Measurements from ENCODE around the gene HPSE2.

The HPSE2 gene

DNA sequence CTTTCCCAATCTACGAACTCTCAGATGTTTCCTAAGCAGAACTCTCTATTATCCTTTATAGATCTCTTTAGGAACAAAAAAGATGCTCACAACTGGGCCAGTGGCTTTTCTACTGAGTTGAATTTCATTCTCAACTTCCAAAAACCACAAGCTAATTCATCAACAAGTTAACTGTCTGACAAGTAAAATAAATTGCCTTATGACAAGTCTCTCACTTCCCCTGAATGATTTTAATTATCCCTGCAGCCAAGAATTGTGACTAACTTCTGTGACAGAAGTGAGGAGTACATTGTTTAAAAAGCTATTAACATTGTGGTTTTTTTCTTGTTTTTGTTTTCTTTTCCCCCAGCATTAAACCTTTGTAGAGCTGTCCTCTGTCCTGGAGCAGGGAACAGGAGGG is 343.1 kb downstream of the HPSE2 start:
- Histone ChIP-seq H3K9me3 (ENCODE audit: low read depth, low read length) (no peaks in the 10 kb centered on the region), H3K36me3 (ENCODE audit: insufficient read depth, low read length) (no peaks in the 10 kb centered on the region), H3K4me3 (no peak overlapping the region), H3K27ac (no peak overlapping the region), H3K9ac (ENCODE audit: insufficient read length) (no peak overlapping the region)
- no peak for DNase-seq (ENCODE audit: low read depth, low spot score)
- TF ChIP-seq EZH2 (IDR thresholded peaks at IDR 0.05) (no peak), POLR2AphosphoS5 (IDR thresholded peaks at IDR 0.05; ENCODE audit: borderline replicate concordance, low read depth, low read length) (no peak), FOXP2 (optimal IDR thresholded peaks at IDR 0.05; ENCODE audit: control extremely low read depth, extremely low read length, insufficient read depth) (no peak)

DNA sequence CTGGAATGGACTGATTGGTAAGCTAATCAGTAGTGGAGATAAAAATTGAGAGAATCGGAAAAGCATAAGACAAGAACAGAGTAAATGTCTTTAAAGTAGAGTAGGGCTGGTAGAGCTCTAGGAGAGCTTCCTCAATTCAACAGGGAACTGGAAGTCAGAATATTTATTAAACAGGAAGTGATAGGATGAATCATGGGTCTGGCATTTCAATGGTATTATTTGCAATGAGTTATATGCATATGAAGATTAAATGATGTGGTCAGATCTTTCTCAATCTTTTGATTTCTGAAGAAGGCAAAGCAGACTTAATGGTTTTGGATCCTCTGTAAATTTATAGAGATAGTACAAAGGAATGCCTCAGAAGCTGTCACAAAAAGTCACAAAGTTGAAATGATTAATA is 349.0 kb downstream of the HPSE2 start:
- TF ChIP-seq EZH2 (IDR thresholded peaks at IDR 0.05), result no peak
- no peak for TF ChIP-seq POLR2AphosphoS5 (IDR thresholded peaks at IDR 0.05; ENCODE audit: borderline replicate concordance, low read depth, low read length)
- TF ChIP-seq FOXP2 (optimal IDR thresholded peaks at IDR 0.05; ENCODE audit: control extremely low read depth, extremely low read length, insufficient read depth), result no peak
- Histone ChIP-seq H3K36me3 (ENCODE audit: insufficient read depth, low read length) (no peaks in the 10 kb centered on the region), H3K9me3 (ENCODE audit: low read depth, low read length) (no peaks in the 10 kb centered on the region), H3K27ac (0 out of 2 replicates have a peak overlapping the region, but pooled peaks have one; percentile 42), H3K4me3 (no peak overlapping the region), H3K9ac (ENCODE audit: insufficient read length) (no peak overlapping the region)
- DNase-seq (ENCODE audit: low read depth, low spot score), result no peak

DNA sequence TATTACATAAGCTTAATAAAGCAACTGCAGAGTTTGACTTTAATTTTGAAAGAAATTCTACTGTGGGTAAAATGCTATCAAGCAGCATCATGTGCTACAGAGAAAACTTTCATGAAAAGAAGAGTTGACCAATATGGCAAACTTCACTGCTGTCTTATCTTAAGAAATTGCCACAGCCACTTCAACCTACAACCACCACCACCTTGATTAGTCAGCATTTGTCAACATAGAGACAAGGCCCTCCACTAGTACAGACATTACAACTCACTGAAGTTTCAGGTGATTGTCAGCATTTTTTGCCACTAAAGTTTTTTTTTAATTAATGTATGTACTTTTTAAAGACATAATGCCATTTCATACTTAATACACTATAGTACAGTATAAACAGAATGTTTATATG is 350.3 kb downstream of the HPSE2 start:
- H3K27ac ChIP-seq, result no peak overlapping the region
- no peak overlapping the region for H3K9ac ChIP-seq (ENCODE audit: insufficient read length)
- no peak overlapping the region for H3K4me3 ChIP-seq
- no peak for DNase-seq (ENCODE audit: low read depth, low spot score)
- no peaks in the 10 kb centered on the region for H3K36me3 ChIP-seq (ENCODE audit: insufficient read depth, low read length)
- no peaks in the 10 kb centered on the region for H3K9me3 ChIP-seq (ENCODE audit: low read depth, low read length)
- TF ChIP-seq POLR2AphosphoS5 (IDR thresholded peaks at IDR 0.05; ENCODE audit: borderline replicate concordance, low read depth, low read length) (no peak), FOXP2 (optimal IDR thresholded peaks at IDR 0.05; ENCODE audit: control extremely low read depth, extremely low read length, insufficient read depth) (no peak), EZH2 (IDR thresholded peaks at IDR 0.05) (no peak)

DNA sequence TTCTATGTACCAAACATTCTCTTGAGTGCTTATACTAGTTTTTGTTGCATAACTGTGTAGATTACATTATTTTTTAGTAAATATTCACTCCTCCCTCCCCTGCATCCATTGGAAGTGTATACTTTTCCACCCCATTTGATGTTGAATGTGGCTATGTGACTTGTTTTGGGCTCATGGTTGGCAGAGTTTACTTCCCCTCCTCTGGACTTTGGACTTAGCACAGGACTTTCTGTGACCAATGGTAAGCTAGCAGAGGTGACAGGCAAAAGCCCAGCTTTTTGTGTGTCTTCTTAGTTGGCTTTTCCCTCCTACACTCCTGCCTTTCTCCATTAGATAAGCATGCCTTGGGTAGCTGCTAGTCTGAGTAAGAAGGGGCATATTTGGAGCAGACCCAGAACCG is 353.9 kb downstream of the HPSE2 start:
- H3K4me3 ChIP-seq, result no peak overlapping the region
- H3K9me3 ChIP-seq (ENCODE audit: low read depth, low read length), result no peaks in the 10 kb centered on the region
- TF ChIP-seq POLR2AphosphoS5 (IDR thresholded peaks at IDR 0.05; ENCODE audit: borderline replicate concordance, low read depth, low read length), result no peak
- DNase-seq (ENCODE audit: low read depth, low spot score), result no peak
- no peak overlapping the region for H3K27ac ChIP-seq
- H3K36me3 ChIP-seq (ENCODE audit: insufficient read depth, low read length), result no peaks in the 10 kb centered on the region
- no peak overlapping the region for H3K9ac ChIP-seq (ENCODE audit: insufficient read length)

DNA sequence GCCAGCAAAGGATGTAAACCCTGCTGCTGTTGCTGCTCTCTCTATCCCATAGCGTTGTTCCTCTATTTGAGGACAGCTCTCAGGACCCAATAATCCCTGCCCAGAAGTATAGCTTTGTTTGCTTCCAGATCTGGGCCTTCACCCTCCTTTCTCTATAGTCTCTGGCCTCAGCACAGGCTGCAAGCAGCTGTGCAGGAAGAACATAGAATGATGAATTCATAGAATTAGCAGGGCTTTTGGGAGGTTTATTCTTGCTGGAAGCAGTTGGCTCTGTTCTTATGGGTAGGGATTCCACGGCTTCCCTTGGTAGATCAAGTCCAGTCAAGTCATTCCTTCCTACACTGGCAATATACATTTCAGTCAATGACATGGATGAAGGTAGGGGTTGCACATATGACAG is 354.7 kb downstream of the HPSE2 start:
- H3K4me3 ChIP-seq, result no peak overlapping the region
- DNase-seq (ENCODE audit: low read depth, low spot score), result no peak
- H3K36me3 ChIP-seq (ENCODE audit: insufficient read depth, low read length), result no peaks in the 10 kb centered on the region

DNA sequence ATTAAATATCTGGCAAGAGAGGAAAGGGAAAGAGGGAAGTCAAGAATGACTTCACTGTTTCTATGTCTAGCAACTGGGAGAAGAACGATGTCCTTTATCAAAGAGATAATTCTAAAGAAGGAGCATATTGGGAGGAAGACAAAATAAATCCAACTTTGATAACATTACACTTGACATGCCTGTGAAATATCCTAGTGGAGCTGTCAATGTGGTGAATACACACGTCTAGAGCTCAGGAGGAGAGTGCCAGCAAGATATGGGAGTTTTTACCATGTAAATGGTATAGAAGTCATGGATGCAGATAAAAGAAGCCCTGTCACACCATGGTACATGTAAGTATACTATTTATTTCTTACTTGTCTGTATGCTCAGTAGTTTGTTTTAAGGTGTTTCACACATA is 356.7 kb downstream of the HPSE2 start:
- H3K9me3 ChIP-seq (ENCODE audit: low read depth, low read length), result no peaks in the 10 kb centered on the region
- DNase-seq (ENCODE audit: low read depth, low spot score), result no peak
- no peaks in the 10 kb centered on the region for H3K36me3 ChIP-seq (ENCODE audit: insufficient read depth, low read length)
- no peak for TF ChIP-seq FOXP2 (optimal IDR thresholded peaks at IDR 0.05; ENCODE audit: control extremely low read depth, extremely low read length, insufficient read depth)
- no peak for TF ChIP-seq POLR2AphosphoS5 (IDR thresholded peaks at IDR 0.05; ENCODE audit: borderline replicate concordance, low read depth, low read length)
- TF ChIP-seq EZH2 (IDR thresholded peaks at IDR 0.05), result no peak
- no peak overlapping the region for H3K27ac ChIP-seq
- no peak overlapping the region for H3K4me3 ChIP-seq
- H3K9ac ChIP-seq (ENCODE audit: insufficient read length), result no peak overlapping the region

More for the DNA sequence above, 354.7 kb downstream of the HPSE2 start:
- no peak overlapping the region for H3K27ac ChIP-seq
- H3K9me3 ChIP-seq (ENCODE audit: low read depth, low read length), result no peaks in the 10 kb centered on the region
- no peak overlapping the region for H3K9ac ChIP-seq (ENCODE audit: insufficient read length)
- TF ChIP-seq EZH2 (IDR thresholded peaks at IDR 0.05), result no peak
- TF ChIP-seq FOXP2 (optimal IDR thresholded peaks at IDR 0.05; ENCODE audit: control extremely low read depth, extremely low read length, insufficient read depth), result no peak
- no peak for TF ChIP-seq POLR2AphosphoS5 (IDR thresholded peaks at IDR 0.05; ENCODE audit: borderline replicate concordance, low read depth, low read length)

DNA sequence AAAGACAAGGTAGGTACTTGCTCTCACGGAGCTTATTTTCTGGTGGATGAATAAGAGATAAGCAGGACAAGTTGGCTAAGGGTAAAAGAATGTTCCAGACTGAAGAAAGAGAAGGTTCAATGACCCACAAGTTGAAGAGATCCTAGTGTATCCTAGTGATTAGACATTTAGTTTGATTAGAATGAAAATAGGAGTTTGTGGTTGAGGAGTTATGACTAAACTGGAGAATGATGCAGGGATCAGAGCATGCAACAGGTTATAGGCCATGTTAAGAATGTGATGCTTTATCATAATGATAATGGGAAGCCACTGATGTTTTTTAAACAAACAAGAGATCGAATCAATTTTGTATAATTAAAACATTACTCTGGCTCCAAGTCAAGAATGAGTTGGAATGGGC is 357.2 kb downstream of the HPSE2 start:
- DNase-seq (ENCODE audit: low read depth, low spot score), result no peak
- TF ChIP-seq POLR2AphosphoS5 (IDR thresholded peaks at IDR 0.05; ENCODE audit: borderline replicate concordance, low read depth, low read length) (no peak), FOXP2 (optimal IDR thresholded peaks at IDR 0.05; ENCODE audit: control extremely low read depth, extremely low read length, insufficient read depth) (no peak), EZH2 (IDR thresholded peaks at IDR 0.05) (no peak)
- Histone ChIP-seq H3K36me3 (ENCODE audit: insufficient read depth, low read length) (no peaks in the 10 kb centered on the region), H3K4me3 (no peak overlapping the region), H3K9me3 (ENCODE audit: low read depth, low read length) (no peaks in the 10 kb centered on the region), H3K9ac (ENCODE audit: insufficient read length) (no peak overlapping the region), H3K27ac (no peak overlapping the region)

DNA sequence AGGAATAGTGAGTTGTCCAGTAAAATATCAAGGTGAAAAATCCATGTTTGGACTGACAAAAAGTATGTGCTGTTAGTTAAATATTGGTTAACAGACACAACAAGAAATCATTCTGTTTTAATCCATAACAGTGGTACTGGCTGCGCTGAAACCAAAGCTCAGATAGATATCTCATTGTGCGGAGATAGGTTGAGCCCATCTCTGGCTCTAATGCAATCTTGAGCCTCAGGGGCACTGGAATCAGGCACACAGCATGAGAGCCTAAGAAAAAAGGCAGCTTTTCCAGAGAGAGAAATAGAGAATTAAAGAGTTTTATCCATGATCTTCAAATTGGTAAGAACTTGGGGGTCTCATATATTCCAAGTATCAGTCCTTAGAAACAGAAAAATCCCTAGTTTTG is 373.7 kb downstream of the HPSE2 start:
- no peak for DNase-seq (ENCODE audit: low read depth, low spot score)
- no peaks in the 10 kb centered on the region for H3K9me3 ChIP-seq (ENCODE audit: low read depth, low read length)
- no peak overlapping the region for H3K9ac ChIP-seq (ENCODE audit: insufficient read length)
- H3K36me3 ChIP-seq (ENCODE audit: insufficient read depth, low read length), result no peaks in the 10 kb centered on the region
- H3K27ac ChIP-seq, result no peak overlapping the region
- no peak for TF ChIP-seq POLR2AphosphoS5 (IDR thresholded peaks at IDR 0.05; ENCODE audit: borderline replicate concordance, low read depth, low read length)
- no peak for TF ChIP-seq FOXP2 (optimal IDR thresholded peaks at IDR 0.05; ENCODE audit: control extremely low read depth, extremely low read length, insufficient read depth)
- no peak for TF ChIP-seq EZH2 (IDR thresholded peaks at IDR 0.05)
- H3K4me3 ChIP-seq, result no peak overlapping the region

DNA sequence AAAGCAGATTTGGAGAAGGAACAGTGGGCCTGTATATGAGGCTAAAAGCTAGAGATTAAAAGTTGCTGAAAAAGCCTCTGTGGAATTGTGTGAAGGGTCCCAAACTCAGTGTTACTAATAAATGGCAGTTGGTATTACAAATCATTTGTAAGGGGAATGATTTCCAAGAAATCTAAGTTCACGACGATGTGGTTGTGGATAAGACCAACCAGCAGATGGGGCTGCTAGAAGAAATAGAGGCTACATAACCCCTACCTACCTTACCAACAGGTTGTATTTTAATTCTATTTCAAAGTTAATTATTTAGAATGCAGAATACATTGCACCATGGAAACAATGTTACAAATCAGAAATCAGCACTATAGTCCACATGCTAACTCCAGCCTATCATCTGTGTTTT is 377.1 kb downstream of the HPSE2 start:
- Histone ChIP-seq H3K27ac (no peak overlapping the region), H3K4me3 (no peak overlapping the region), H3K9me3 (ENCODE audit: low read depth, low read length) (no peaks in the 10 kb centered on the region), H3K36me3 (ENCODE audit: insufficient read depth, low read length) (no peaks in the 10 kb centered on the region), H3K9ac (ENCODE audit: insufficient read length) (no peak overlapping the region)
- DNase-seq (ENCODE audit: low read depth, low spot score), result no peak
- TF ChIP-seq FOXP2 (optimal IDR thresholded peaks at IDR 0.05; ENCODE audit: control extremely low read depth, extremely low read length, insufficient read depth), result no peak
- TF ChIP-seq POLR2AphosphoS5 (IDR thresholded peaks at IDR 0.05; ENCODE audit: borderline replicate concordance, low read depth, low read length), result no peak
- no peak for TF ChIP-seq EZH2 (IDR thresholded peaks at IDR 0.05)
